GM19238 (cell line): ENCODE measurements around the gene LRP11.
"Not testable (repeated sequence)": the region's sequence is repeated elsewhere in the genome, so short reads cannot be mapped to it uniquely, and the experiment has no call there.

Experiments used
- DNase-seq: peaks from one replicate; pipeline ENCODE4 v3.0.0; 2011; ENCODE audit warnings: low spot score; ENCODE audit not compliant: insufficient read length

LRP11 gene

DNA sequence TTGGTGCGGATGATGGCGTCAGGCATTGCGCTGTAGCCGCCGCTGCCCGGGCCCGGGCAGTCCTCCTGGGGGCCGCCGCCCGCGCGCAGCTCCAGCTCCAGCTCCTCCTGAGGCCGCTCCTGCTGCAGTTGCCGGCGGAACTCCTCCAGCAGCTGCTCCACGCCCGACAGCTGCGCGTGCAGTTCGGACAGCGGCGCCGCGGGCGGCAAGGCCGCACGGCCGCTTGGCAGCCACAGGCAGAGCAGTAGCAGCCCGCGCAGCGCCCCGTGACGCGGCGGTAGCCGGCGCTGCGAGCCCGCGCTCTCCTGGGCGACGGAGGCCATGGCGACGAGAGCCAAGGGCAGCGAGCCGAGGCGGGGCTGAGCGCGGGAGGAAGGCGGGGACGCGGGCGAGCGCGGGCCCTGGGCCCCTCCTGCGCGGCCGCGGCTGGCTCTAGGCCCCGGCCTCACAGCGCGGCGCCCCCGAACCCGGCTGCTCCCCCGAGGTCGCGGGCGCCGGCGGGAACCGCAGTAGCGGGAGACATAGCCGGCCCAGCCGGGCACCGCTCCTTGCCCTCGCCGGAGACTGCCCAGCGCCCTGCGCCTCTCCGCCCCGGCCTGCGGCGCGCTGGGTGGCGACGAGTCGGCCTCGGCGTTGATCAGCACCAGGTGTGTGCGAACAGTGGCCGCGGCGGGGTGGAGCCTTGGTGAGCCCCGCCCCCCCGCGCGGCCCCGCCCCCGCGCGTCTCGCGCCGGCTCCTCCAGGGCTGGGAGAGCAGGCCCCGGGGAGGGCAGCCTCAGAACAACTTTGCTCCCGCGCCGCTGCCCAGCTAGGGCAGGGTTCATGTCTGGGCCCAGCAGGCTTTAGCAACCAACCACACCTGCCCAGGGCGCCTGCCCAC lies at the start of gene LRP11:
TSS of gene LRP11 (minus strand) at position 662 of the 880 bp plus-strand sequence. CDS start at position 323, 339 bp downstream.
- peak; percentile 87 for DNase-seq

DNA sequence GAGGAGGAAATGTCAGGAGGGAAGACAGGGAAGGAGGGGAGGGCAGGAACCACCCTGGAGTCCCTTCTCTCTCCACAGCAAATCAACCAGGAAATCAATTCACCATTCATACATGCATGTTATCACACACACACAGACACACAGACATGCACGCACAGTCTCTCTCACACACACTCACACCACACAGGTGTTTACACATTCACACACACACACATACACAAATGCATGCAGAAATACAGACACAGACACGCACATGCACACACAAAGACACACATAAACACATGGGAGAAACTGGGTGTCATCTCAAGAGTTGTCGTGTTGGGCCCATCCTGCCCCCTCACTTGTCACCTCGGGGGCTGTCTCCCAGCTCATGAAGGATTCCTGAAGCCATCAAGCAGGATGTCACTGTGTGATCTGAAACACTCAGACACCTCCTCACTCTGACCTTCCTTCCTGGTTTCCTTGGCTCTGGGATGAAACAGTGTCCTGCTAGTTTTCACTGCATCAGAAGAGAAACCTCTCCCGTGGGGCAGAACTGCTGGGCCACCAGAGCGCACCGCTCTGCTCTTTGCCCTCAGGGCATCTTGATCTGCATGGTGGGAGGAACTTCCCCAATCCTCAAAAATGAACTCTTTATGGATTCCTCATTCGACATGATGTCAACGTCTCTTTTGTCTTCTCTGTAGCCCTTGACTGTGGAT lies 49.5 kb upstream of the LRP11 start:
- no peak for DNase-seq

GRCh38 chr6:149913085-149913484 lies 48.9 kb upstream of the LRP11 start:
- DNase-seq = no peak

- DNase-seq = not testable (repeated sequence)
These were observed 48.5 kb upstream of the LRP11 start for GRCh38 chr6:149912680-149913079.

DNA sequence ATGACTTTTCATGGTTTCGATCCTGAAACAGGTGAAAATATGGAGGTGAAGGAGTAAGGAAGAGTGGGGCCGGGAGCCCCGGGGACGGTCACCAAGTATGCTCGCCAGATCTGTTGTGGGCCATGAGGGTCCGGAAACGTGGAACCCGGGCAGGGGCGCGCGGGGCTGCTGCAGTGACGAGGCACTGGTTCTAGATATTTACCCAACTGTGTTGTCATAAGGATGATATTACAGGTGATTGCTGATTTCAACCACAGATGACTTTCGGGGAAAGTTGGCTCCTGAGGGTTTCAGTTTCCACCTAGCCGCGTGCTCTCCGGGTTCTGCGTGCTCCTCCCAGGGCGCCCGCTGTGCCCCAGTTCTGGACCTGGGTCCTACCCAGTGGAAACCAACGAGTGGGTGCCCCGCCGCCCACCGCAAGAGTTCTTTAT lies 46.6 kb upstream of the LRP11 start:
- DNase-seq = no peak

DNA sequence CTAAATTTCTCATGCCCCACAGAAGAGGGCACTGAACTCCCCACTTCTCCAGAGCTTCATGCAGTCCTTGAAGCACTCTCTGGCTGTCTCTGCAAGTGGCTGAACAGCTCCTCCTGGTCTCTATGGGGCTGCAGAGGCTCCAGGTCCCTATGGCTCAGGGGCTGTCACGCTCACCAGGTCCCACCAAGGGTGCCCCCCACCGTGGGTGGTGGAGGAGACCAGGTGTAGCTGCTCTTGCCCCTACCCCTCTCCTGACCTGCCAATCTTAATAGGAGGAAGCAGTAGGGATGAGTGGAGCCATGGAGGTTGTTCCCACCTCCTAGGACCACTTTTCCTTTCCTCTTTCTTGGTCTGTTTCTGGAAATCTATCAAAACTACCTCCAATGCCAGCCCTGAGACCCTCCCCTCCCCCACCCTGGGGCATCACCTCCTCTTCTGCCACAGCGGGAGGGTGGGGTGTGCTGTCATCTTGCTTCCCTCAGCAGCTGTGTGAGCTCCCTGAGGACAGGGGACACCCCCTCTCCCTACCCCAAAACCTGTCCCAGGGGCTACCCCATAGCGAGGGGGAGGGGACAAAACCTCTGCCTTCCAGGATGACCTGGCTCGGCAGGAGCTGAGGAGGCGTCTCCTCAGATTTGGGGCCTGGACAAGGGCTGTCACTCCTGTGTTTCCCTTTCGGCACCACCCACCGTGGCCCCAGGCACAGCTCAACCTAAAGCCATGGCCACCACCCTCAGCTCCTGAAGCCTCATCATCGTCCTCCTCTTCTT lies 45.7 kb upstream of the LRP11 start:
- no peak for DNase-seq

DNA sequence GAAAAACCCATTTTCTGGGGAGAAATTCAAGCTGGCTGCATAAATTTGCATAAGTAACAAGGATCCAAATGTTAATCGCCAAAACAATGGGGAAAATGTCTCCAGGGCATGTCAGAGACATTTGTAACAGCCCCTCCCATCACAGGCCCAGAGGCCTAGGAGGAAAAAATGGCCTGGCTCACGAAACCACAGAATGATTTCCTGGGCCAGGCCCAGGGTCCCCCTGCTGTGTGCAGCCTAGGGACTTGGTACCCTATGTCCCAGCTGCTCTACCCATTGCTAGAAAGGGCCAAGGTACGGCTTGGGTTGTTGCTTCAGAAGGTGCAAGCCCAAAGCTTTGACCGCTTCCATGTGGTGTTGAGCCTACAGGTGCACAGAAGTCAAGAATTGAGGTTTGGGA lies 44.3 kb upstream of the LRP11 start:
- not testable (repeated sequence) for DNase-seq

DNA sequence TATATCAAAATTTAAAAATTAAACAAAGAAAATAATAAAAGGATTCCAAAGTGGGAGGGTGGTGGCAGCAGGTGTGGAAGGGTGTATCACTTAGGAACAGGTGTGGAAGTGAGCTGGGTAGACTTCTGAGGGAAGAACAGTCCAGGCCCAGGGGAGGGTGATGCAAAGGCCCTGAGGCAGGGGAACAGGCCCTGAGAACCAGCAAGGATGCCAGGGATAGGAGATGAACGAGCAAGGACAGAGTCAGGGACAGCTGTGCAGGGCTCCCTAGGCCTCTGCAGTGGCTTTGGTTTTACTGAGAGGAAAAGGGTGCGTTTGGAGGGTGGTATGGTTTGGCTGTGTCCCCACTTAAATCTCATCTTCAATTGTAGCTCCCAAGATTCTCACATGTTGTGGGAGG lies 43.2 kb upstream of the LRP11 start:
- DNase-seq = no peak

DNA sequence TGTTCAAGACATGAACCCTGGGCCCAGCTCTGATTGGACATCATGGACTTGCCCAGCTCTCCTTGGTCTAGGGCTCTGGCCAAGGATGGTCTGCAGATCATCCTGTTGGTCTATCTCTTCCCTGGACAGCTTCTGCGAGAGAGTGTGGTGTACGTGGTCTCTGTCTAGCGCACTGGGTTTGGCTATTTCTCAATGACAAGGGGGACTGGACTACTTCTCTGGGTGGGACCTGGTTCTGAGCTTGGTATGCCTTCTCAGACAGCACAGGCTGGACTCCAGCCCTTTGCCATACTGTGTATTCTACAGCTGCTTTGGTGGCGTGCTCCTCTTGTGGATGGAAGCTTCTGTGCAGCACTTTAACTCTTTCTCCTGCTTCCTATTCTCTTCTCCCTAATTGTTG lies 42.2 kb upstream of the LRP11 start:
- no peak for DNase-seq

DNA sequence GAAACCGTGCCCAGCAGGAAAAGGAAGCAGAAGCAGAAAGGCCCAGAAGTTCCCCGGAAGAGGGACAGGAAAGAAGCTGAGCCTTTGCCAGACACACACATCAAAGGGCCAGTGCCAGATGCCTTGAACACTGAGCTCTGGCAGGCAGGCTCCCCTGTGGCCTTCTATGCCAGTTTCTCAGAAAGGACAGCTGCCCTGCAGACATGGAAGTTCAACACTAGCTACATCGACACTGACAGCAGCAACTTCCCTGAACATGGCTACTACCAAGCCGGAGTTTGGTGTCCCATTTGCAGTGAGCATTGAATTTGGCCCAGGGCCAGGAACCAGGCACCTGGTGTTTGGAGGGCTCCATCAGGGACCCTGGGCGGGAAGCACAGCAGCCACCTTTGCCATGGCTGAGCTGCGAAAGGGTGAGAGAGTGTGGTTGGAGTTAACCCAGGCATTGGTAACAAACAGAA lies 41.8 kb upstream of the LRP11 start:
- DNase-seq = no peak

GRCh38 chr6:149905371-149905910 lies 41.3 kb upstream of the LRP11 start:
- no peak for DNase-seq

DNA sequence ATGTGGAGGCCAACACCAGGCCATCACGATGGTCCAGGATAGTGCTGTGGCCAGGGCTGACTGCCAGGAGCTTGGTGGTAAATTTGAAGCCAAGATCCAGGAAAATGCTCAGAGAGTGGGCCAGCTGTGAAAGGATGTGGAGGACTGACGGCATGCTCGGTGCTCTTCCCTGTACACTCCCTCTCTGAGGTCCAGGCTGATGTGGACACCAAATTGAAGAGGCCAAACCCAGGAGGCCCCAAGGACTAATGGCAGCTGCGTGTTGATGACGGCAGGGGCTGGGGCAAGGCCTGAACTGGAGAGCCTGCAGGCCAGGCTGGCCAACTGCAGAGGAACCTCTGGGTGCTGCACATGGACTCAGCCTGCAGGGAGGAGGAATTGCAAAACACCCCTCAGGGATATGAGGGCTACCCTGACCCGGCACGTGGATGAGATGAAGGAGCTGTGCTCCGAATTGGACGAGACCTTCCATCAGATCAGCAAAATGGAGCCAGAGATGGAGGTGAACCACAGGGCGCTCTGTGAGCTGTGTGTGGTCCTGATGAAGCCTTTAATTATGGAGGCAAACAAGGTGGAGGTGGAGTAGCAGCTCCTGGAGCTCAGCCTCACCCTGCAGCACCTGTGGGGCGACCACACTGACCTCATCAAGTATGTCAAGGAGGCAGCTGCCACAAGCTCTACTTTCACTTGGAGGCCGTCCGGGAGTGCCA lies 40.7 kb upstream of the LRP11 start:
- no peak for DNase-seq

- DNase-seq = no peak
These were observed 39.9 kb upstream of the LRP11 start for GRCh38 chr6:149903938-149904611.

DNA sequence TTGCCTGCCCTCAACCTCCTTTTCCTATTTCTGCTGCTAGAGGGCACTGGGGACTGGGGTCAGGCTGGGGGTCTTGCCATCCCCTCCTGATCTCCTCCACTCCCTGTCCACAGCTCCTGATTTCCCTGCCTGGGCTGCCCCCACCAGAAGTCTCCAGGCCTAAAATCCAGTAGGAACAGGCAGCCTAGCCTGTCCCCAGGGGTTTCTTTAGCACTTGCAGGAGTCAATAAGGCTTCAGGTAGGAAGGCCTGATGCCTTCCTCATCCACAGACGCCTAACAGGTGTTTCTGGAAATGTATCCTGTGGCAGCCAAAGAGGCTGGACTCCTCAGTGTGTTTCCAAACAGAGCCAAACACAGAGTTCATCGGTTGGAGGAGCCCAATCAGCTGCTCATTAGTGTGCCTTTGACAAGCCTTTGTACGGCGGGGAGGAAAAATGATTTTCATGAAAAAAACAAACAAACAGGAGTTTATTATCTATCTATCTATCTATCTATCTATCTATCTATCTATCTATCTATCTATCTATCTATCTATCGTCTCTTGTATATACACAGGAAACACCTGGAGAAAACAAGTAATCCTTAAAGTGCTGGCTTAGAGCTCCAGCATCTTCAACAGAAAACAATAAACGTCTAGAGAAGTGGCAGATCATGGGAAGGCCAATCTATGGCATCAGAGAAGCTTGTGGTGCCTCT lies 37.4 kb upstream of the LRP11 start:
- no peak for DNase-seq

DNA sequence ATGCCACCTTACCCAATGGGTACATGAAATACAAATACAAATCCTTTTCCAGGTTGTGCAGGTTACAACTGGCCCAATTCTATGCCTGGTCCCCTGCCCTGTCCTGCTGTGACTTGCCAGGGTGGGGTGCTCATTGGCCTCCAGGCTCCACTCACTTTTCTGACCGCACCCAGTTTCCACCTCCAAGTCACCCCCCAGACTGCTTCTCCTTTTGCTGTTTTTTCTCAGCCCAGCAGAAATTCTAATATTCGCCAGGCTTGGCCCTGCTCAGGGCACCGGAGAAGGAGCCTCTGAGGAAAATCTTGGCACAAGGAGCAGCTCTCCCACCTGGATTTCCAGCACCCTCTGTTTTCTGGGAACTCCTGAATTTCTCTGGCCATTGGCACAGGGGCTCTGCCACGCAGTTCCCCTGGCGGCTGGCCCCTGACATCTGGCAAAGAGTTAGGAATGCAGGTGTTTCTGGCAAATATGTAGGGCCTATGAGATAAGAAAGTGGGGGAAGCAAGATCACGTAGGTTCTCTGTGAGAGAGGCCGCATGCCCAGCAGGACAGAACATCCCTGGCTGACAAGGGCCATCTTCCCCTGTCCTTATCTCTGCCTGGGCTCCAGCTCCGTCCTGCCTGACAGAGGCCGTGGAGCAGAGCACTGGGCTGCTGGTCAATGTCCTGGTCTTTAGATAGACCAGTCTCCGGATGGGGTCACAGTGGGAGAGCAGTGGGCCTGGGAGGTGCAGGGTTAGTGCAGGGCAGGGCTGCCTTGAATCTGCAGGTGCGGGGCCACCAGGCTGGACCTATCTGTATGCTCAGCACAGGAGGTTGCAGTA lies 36.7 kb upstream of the LRP11 start:
- no peak for DNase-seq

DNA sequence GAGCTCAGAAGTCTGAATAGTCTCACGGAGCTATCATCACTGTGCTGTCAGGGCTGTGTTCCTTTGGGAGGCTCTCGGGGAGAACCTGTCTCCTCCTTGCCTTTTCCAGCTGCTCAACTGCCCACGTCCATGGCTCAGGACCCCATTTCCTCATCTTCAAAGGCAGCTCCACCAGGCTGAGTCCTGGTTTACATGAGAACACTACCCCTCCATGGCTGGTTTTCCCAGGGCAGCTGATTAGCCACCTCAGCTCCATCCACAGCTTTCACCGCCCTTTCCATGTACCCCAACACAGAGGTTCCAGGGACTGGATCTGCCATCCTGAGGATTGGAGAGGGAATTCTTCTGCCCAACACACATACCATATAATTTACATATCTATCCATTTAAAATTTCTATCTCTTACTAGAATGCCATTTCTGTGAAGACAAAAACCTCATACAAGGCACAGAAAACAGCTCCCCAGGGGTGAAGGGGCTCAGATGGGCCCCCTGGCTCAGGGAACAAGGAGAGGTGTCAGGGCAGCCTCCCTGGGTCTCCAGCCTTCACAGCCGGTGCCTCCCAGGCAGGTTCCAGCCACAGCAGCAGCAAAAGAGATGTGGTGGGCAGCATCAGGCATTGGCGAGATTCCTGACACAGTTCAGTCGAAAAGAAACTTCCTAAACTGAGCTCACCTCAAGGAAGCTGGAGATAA lies 35.9 kb upstream of the LRP11 start:
- DNase-seq = no peak

GRCh38 chr6:149899486-149899885 lies 35.3 kb upstream of the LRP11 start:
- no peak for DNase-seq

DNA sequence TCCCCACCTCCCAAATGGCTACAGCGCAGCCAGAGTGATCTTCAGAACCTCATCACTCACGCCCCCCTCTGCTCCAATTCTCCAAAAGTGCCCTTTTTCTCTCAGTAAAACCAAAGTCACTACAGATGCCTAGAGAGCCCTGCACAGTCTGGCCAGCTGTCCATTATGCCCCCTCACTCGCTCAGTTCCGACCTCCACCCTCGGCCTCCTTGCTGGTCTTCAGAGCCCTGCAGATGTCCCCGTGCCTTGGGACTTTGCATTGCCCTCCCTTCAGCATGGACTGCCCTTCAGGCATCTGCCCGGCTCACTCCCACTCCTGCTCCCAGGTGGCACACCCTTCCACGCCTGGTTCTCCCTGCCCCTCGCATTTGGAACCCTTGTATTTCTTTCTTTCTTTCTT lies 34.8 kb upstream of the LRP11 start:
- DNase-seq = no peak
